PC-3 (cell line): Measurements from ENCODE around the gene GGNBP2.

Source experiments
- EZH2 ChIP-seq: fragments of 300-600 bp; sonication (generic); IDR thresholded peaks from one replicate; pipeline ENCODE4 v1.6.1; 2017; ENCODE audit warnings: antibody characterized with exemption, mild to moderate bottlenecking, low read length; ENCODE audit not compliant: unreplicated experiment
- EZH2phosphoT487 ChIP-seq: fragments of 300-600 bp; sonication (generic); IDR thresholded peaks from 2 replicates; pipeline ENCODE4 v1.6.1; 2018; ENCODE audit warnings: mild to moderate bottlenecking, antibody characterized with exemption, low read length, borderline replicate concordance
- TF ChIP-seq, protein P1 (sequence below): fragments of 300-600 bp; sonication (generic); conservative IDR thresholded peaks from 2 replicates; pipeline ENCODE4 v1.5.1; 2017; ENCODE audit warnings: antibody characterized with exemption, low read depth, mild to moderate bottlenecking, low read length

- TF ChIP-seq, protein P1, sequence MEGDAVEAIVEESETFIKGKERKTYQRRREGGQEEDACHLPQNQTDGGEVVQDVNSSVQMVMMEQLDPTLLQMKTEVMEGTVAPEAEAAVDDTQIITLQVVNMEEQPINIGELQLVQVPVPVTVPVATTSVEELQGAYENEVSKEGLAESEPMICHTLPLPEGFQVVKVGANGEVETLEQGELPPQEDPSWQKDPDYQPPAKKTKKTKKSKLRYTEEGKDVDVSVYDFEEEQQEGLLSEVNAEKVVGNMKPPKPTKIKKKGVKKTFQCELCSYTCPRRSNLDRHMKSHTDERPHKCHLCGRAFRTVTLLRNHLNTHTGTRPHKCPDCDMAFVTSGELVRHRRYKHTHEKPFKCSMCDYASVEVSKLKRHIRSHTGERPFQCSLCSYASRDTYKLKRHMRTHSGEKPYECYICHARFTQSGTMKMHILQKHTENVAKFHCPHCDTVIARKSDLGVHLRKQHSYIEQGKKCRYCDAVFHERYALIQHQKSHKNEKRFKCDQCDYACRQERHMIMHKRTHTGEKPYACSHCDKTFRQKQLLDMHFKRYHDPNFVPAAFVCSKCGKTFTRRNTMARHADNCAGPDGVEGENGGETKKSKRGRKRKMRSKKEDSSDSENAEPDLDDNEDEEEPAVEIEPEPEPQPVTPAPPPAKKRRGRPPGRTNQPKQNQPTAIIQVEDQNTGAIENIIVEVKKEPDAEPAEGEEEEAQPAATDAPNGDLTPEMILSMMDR, result no peak
- TF ChIP-seq EZH2phosphoT487 (no peak), EZH2 (no peak)
These were observed 1.8 kb downstream of the GGNBP2 start for GRCh38 chr17:36546418-36547093.
